CD14-positive monocyte (primary cell): ENCODE results near the gene PTPRN2. TPM values are rescaled to one million over a fixed set of nuclear protein-coding genes. Genes with fewer than 3 reads are reported as not detected.
"Not testable (repeated sequence)": the region's sequence is repeated elsewhere in the genome, so short reads cannot be mapped to it uniquely, and the experiment has no call there.

Source experiments
- DNase-seq, 3 donors: peaks; one replicate each; pipeline ENCODE4 v3.0.0-alpha.2; 2011 to 2022
- H2AFZ ChIP-seq: 2 replicates; pipeline ENCODE4 v1.6.0; 2012; ENCODE audit warnings: mild to moderate bottlenecking, low read depth, low read length, inconsistent platforms; ENCODE audit not compliant: insufficient read depth, poor library complexity, severe bottlenecking
- H3K27ac ChIP-seq, 2 donors: 1 replicate in 1 of 2; 2 replicates in 1 of 2; pipeline ENCODE4 v1.5.1; 2012 to 2013; ENCODE audit warnings: low read length in 2 of 2, control low read depth in 1 of 2, inconsistent platforms in 1 of 2, low read depth in 1 of 2, mild to moderate bottlenecking in 1 of 2
- H3K27me3 ChIP-seq, 2 donors: one replicate each; pipeline versions ENCODE4 v1.6.0 to v1.6.1; 2011 to 2013; ENCODE audit warnings: low read length in 2 of 2; ENCODE audit not compliant: control insufficient read depth in 2 of 2, insufficient read depth in 2 of 2
- H3K36me3 ChIP-seq, 2 donors: replicated peaks in 1 of 2; 1 replicate in 1 of 2; 2 replicates in 1 of 2; pipeline versions ENCODE4 v1.5.1 to v1.6.1; 2012 to 2013; ENCODE audit warnings: low read length in 2 of 2, control low read depth in 1 of 2, inconsistent platforms in 1 of 2, mild to moderate bottlenecking in 1 of 2; ENCODE audit not compliant: insufficient read depth in 2 of 2, control insufficient read depth in 1 of 2
- H3K4me1 ChIP-seq, 2 donors: 1 replicate in 1 of 2; 2 replicates in 1 of 2; pipeline versions ENCODE4 v1.5.1 to v1.6.1; 2012 to 2013; ENCODE audit warnings: low read length in 2 of 2, control low read depth in 1 of 2, inconsistent platforms in 1 of 2, mild to moderate bottlenecking in 1 of 2, moderate library complexity in 1 of 2; ENCODE audit not compliant: insufficient read depth in 2 of 2, control insufficient read depth in 1 of 2
- H3K4me2 ChIP-seq: replicated peaks from 2 replicates; pipeline ENCODE3; 2012; ENCODE audit warnings: low read length, moderate library complexity, mild to moderate bottlenecking; ENCODE audit not compliant: poor library complexity, severe bottlenecking; ENCODE audit errors: extremely low read depth
- H3K4me3 ChIP-seq, 3 experiments: fragments of 200-600 bp in 1 of 3; sonication (generic) in 1 of 3; replicated peaks in 1 of 3; 1 replicate in 2 of 3; 2 replicates in 1 of 3; pipeline ENCODE4 v1.5.1; 2011 to 2013; ENCODE audit warnings: low read length in 3 of 3, mild to moderate bottlenecking in 3 of 3, control low read depth in 2 of 3, low read depth in 2 of 3, inconsistent platforms in 1 of 3, moderate library complexity in 1 of 3
- H3K79me2 ChIP-seq: 2 replicates; pipeline ENCODE4 v1.6.0; 2012; ENCODE audit warnings: mild to moderate bottlenecking, control low read depth, inconsistent platforms, low read length, moderate library complexity; ENCODE audit not compliant: insufficient read depth
- H3K9ac ChIP-seq: 2 replicates; pipeline ENCODE4 v1.6.0; 2017; ENCODE audit warnings: low read length, mild to moderate bottlenecking; ENCODE audit not compliant: insufficient read depth, poor library complexity, severe bottlenecking
- H3K9me3 ChIP-seq, 2 donors: replicated peaks in 1 of 2; 1 replicate in 1 of 2; 2 replicates in 1 of 2; pipeline versions ENCODE4 v1.5.1 to v1.6.1; 2012 to 2013; ENCODE audit warnings: low read length in 2 of 2, control low read depth in 1 of 2; ENCODE audit not compliant: control insufficient read depth in 1 of 2, insufficient read depth in 1 of 2
- H4K20me1 ChIP-seq: 2 replicates; pipeline ENCODE4 v1.6.0; 2012; ENCODE audit warnings: mild to moderate bottlenecking, low read length, control low read depth, moderate library complexity; ENCODE audit not compliant: insufficient read depth
- H3K27ac Mint-ChIP-seq, 7 donors: one replicate each; pipeline ENCODE4 v1.8.0; 2020; ENCODE audit warnings: mild to moderate bottlenecking in 7 of 7, mixed read lengths in 7 of 7, moderate library complexity in 6 of 7, inconsistent platforms in 2 of 7
- H3K27me3 Mint-ChIP-seq, 3 donors: one replicate each; pipeline ENCODE4 v1.8.0; 2021 to 2022; ENCODE audit warnings: low read depth in 3 of 3, mild to moderate bottlenecking in 3 of 3, mixed read lengths in 3 of 3, moderate library complexity in 3 of 3, inconsistent platforms in 1 of 3
- H3K36me3 Mint-ChIP-seq, 2 donors: one replicate each; pipeline ENCODE4 v1.8.0; 2020; ENCODE audit warnings: mixed read lengths in 2 of 2, inconsistent platforms in 1 of 2, mild to moderate bottlenecking in 1 of 2
- H3K4me1 Mint-ChIP-seq: one replicate; pipeline ENCODE4 v1.8.0; 2020; ENCODE audit warnings: mild to moderate bottlenecking, mixed read lengths
- H3K4me3 Mint-ChIP-seq, 2 donors: one replicate each; pipeline ENCODE4 v1.8.0; 2020; ENCODE audit warnings: mild to moderate bottlenecking in 2 of 2, mixed read lengths in 2 of 2, moderate library complexity in 1 of 2
- H3K9me3 Mint-ChIP-seq, 7 donors: one replicate each; pipeline ENCODE4 v1.8.0; 2020 to 2022; ENCODE audit warnings: mixed read lengths in 7 of 7, mild to moderate bottlenecking in 6 of 7, moderate library complexity in 6 of 7, inconsistent platforms in 2 of 7
- WGBS: methylation state at CpG from one replicate; pipeline ENCODE4 v1.1.5; 2013; ENCODE audit warnings: missing lambda C conversion rate; ENCODE audit not compliant: insufficient coverage; 5-methylcytosine and 5-hydroxymethylcytosine counted together
- intact Hi-C, 2 donors: fragments of 100-400 bp; cut with micrococcal nuclease; formaldehyde crosslinking; loops; one replicate each; pipeline versions ENCODE4 v1.15.0 to v1.15.1; 2023
- polyA plus RNA-seq, 3 donors: library from polyadenylated mRNA; depleted of rRNA in 1 of 3; unstranded in 2 of 3; stranded (reverse) in 1 of 3; fragments of 300-500 nt in 2 of 3; fragments of >200 nt in 1 of 3; fragmentation: Illumina TruSeq in 2 of 3; gene quantifications; 1 replicate in 2 of 3; 2 replicates in 1 of 3; pipeline ENCODE4 v1.2.3, GENCODE V29; 2012 to 2021
- TF ChIP-seq, protein P1 (sequence below): fragments of 200-600 bp; IDR thresholded peaks from one replicate; pipeline ENCODE4 v1.8.0; 2022; ENCODE audit warnings: antibody characterized with exemption, mild to moderate bottlenecking

Gene PTPRN2
- polyA plus RNA-seq, 3 donors, result 0.25 to 1.4 (median 0.97) TPM

GRCh38 chr7:157980774-157981173, 606.8 kb downstream of the PTPRN2 start:
- Mint-ChIP-seq H3K4me1 (no peaks in the 10 kb centered on the region), H3K27me3 (peaks cover 0 to 5% (median 0%) of the 10 kb centered on the region in 3 donors), H3K27ac (no peak overlapping the region), H3K36me3 (no peaks in the 10 kb centered on the region), H3K9me3 (peaks cover 0 to 5% (median 2%) of the 10 kb centered on the region in 7 donors), H3K4me3 (no peak overlapping the region)
- no peak overlapping the region for H3K27ac ChIP-seq
- no peaks in the 10 kb centered on the region for H3K79me2 ChIP-seq
- H3K4me1 ChIP-seq, result no peaks in the 10 kb centered on the region
- peaks cover 0 to 7% of the 10 kb centered on the region in 2 donors for H3K9me3 ChIP-seq
- intact Hi-C loops, result no loop called here
- TF ChIP-seq, protein P1, sequence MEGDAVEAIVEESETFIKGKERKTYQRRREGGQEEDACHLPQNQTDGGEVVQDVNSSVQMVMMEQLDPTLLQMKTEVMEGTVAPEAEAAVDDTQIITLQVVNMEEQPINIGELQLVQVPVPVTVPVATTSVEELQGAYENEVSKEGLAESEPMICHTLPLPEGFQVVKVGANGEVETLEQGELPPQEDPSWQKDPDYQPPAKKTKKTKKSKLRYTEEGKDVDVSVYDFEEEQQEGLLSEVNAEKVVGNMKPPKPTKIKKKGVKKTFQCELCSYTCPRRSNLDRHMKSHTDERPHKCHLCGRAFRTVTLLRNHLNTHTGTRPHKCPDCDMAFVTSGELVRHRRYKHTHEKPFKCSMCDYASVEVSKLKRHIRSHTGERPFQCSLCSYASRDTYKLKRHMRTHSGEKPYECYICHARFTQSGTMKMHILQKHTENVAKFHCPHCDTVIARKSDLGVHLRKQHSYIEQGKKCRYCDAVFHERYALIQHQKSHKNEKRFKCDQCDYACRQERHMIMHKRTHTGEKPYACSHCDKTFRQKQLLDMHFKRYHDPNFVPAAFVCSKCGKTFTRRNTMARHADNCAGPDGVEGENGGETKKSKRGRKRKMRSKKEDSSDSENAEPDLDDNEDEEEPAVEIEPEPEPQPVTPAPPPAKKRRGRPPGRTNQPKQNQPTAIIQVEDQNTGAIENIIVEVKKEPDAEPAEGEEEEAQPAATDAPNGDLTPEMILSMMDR, result no peak
- no peaks in the 10 kb centered on the region for H4K20me1 ChIP-seq
- H3K27me3 ChIP-seq, result no peaks in the 10 kb centered on the region
- H3K4me2 ChIP-seq, result no peak overlapping the region
- DNase-seq, result no peak
- H3K36me3 ChIP-seq, result no peaks in the 10 kb centered on the region
- H3K4me3 ChIP-seq, result no peak overlapping the region
- no peak overlapping the region for H3K9ac ChIP-seq
- WGBS, result 72% methylated on average over 7 of the region's 9 CpGs
- H2AFZ ChIP-seq, result no peak overlapping the region

- H2AFZ ChIP-seq, H4K20me1 ChIP-seq, H3K27ac ChIP-seq, H3K4me1 ChIP-seq, H3K9me3 Mint-ChIP-seq, H3K9ac ChIP-seq, H3K4me3 ChIP-seq, H3K79me2 ChIP-seq, H3K4me3 Mint-ChIP-seq, H3K36me3 ChIP-seq, H3K36me3 Mint-ChIP-seq, H3K27me3 Mint-ChIP-seq, H3K4me2 ChIP-seq, intact Hi-C loops, DNase-seq, H3K27ac Mint-ChIP-seq, H3K4me1 Mint-ChIP-seq, H3K27me3 ChIP-seq: not testable (repeated sequence)
- peaks cover under 1 to 12% of the 10 kb centered on the region in 2 donors for H3K9me3 ChIP-seq
- WGBS, result 89% methylated on average over 5 of the region's 9 CpGs
These were observed 607.3 kb downstream of the PTPRN2 start for GRCh38 chr7:157980341-157980731.
